ENCODE measurements around the gene PARN. TPM values are rescaled to one million over a fixed set of nuclear protein-coding genes. Genes with fewer than 3 reads are reported as not detected.
"Not testable (repeated sequence)": the region's sequence is repeated elsewhere in the genome, so short reads cannot be mapped to it uniquely, and the experiment has no call there.

Gene PARN
- total RNA-seq, 1 donor from 2014 or later, result 24.5 TPM

DNA sequence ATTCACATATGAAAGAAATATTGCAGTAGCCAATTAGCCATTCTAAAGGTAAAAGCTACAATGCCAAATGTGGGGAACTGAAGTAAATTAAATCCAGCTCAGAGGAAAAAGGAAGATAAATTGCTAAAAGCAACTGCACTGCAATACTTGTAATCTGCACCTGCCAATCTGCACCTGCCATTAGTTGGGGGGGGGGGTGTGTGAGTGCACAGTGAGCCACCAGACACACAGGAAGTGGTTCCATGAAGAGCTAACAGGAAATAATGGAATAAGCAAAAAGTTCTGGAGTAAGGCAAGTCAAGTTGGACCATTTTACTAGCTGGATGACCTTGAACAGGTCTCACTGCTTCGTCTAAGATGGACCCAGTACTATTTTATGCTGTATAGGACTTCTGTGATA, 191.8 kb downstream of the PARN start:
- Histone ChIP-seq H3K9me3 (ENCODE audit: control insufficient read depth in 3 of 3, low read length in 3 of 3) (no peaks in the 10 kb centered on the region), H3K36me3 (ENCODE audit: control insufficient read depth in 3 of 3, insufficient read depth in 3 of 3, low read length in 3 of 3) (no peaks in the 10 kb centered on the region), H3K27me3 (ENCODE audit: control insufficient read depth in 3 of 3, insufficient read depth in 3 of 3, low read length in 3 of 3) (no peaks in the 10 kb centered on the region), H3K27ac (ENCODE audit: low read depth, low read length) (no peak overlapping the region), H3K9ac (ENCODE audit: low read depth in 1 of 3, low read length in 3 of 3) (no peak overlapping the region), H3K4me1 (ENCODE audit: control insufficient read depth in 3 of 3, insufficient read depth in 3 of 3, low read length in 3 of 3) (peaks cover 20 to 32% (median 24%) of the 10 kb centered on the region in 3 donors), H3K4me3 (ENCODE audit: low read length in 3 of 3) (no peak overlapping the region)

DNA sequence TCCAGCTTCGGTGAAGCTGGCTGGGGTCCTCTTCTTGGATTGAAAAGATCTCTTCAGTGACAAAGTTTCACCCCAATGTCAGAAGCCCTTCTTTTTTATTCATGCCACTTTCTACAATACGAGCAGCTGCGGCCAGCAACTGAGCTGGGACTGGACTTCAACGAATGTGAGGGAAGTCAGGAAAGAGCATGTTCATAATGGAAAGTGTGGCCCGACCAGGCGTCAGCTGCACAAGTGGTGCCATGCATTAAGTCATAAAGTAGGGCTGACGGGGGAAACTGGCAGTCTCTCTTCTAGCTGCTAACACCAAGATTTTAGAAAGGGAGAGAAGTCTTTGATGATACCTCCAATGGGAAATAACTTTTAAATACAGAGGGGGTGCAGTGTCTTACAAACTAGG, 192.6 kb downstream of the PARN start:
- H3K4me3 ChIP-seq (ENCODE audit: low read length in 3 of 3), result peak overlapping the region in 2 of 3 donors; percentile 35 to 52
- H3K27ac ChIP-seq (ENCODE audit: low read depth, low read length), result peak overlapping the region; percentile 78
- no peaks in the 10 kb centered on the region for H3K27me3 ChIP-seq (ENCODE audit: control insufficient read depth in 3 of 3, insufficient read depth in 3 of 3, low read length in 3 of 3)

DNA sequence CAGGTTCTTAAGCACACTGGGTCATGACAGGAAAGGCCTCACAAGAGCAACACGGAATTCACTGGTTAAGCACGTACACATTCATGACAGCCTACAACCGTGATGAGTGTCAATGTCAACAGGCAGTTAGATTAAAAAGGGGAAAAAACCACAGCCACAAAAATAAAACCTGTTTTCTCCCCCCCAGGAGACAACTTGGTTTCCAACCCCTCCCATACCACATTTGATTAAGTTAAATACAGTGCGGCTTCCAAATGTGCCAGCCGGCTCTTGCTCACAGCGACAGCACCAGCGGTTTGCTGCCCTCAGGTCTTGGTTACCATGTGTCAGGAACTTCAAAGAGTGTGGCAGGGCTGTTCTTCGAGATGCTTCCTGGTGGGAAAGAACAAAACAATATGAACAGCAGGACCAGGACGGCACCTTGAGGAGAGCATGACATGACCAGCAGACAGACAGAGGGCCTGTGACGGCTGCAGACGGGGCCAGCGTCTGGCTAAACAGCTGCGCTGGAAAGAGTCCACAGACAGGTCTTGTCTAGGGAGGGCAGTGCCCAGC, 193.6 kb downstream of the PARN start:
- no peaks in the 10 kb centered on the region for H3K36me3 ChIP-seq (ENCODE audit: control insufficient read depth in 3 of 3, insufficient read depth in 3 of 3, low read length in 3 of 3)
- peaks cover 16 to 24% (median 17%) of the 10 kb centered on the region in 3 donors for H3K4me1 ChIP-seq (ENCODE audit: control insufficient read depth in 3 of 3, insufficient read depth in 3 of 3, low read length in 3 of 3)
- H3K27me3 ChIP-seq (ENCODE audit: control insufficient read depth in 3 of 3, insufficient read depth in 3 of 3, low read length in 3 of 3), result no peaks in the 10 kb centered on the region
- H3K9me3 ChIP-seq (ENCODE audit: control insufficient read depth in 3 of 3, low read length in 3 of 3), result no peaks in the 10 kb centered on the region
- peak overlapping the region; percentile 78 for H3K27ac ChIP-seq (ENCODE audit: low read depth, low read length)
- H3K4me3 ChIP-seq (ENCODE audit: low read length in 3 of 3), result peak overlapping the region; percentile 35 to 52 (median 51)
- peak overlapping the region; percentile 58 to 64 (median 61) for H3K9ac ChIP-seq (ENCODE audit: low read depth in 1 of 3, low read length in 3 of 3)

More for the DNA sequence above, 192.6 kb downstream of the PARN start:
- Histone ChIP-seq H3K9ac (ENCODE audit: low read depth in 1 of 3, low read length in 3 of 3) (peak overlapping the region; percentile 33 to 64 (median 58)), H3K36me3 (ENCODE audit: control insufficient read depth in 3 of 3, insufficient read depth in 3 of 3, low read length in 3 of 3) (no peaks in the 10 kb centered on the region), H3K4me1 (ENCODE audit: control insufficient read depth in 3 of 3, insufficient read depth in 3 of 3, low read length in 3 of 3) (peaks cover 20 to 32% (median 24%) of the 10 kb centered on the region in 3 donors), H3K9me3 (ENCODE audit: control insufficient read depth in 3 of 3, low read length in 3 of 3) (no peaks in the 10 kb centered on the region)

DNA sequence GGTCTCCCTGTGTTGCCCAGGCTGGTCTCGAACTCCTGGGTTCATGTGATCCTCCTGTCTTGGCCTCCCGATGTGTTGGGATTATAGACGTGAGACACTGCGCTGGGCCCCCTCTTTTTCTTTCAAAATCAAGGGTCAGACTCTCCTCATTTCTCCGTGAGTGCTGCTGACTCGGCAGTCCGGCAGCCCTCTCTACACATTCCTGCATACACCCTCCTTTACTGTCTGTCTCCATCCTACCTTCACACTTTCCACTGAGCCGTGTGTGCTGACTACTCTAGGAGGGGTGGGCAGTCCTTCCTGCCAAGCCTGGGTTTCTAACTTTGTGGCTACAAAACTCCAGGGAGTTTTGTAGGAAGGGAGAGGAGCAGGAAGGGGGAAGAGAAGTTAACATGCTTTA, 195.2 kb downstream of the PARN start:
- Histone ChIP-seq H3K27ac (ENCODE audit: low read depth, low read length) (no peak overlapping the region), H3K27me3 (ENCODE audit: control insufficient read depth in 3 of 3, insufficient read depth in 3 of 3, low read length in 3 of 3) (no peaks in the 10 kb centered on the region), H3K4me1 (ENCODE audit: control insufficient read depth in 3 of 3, insufficient read depth in 3 of 3, low read length in 3 of 3) (peaks cover 11 to 22% (median 13%) of the 10 kb centered on the region in 3 donors), H3K9ac (ENCODE audit: low read depth in 1 of 3, low read length in 3 of 3) (no peak overlapping the region), H3K9me3 (ENCODE audit: control insufficient read depth in 3 of 3, low read length in 3 of 3) (no peaks in the 10 kb centered on the region), H3K36me3 (ENCODE audit: control insufficient read depth in 3 of 3, insufficient read depth in 3 of 3, low read length in 3 of 3) (no peaks in the 10 kb centered on the region), H3K4me3 (ENCODE audit: low read length in 3 of 3) (no peak overlapping the region)

DNA sequence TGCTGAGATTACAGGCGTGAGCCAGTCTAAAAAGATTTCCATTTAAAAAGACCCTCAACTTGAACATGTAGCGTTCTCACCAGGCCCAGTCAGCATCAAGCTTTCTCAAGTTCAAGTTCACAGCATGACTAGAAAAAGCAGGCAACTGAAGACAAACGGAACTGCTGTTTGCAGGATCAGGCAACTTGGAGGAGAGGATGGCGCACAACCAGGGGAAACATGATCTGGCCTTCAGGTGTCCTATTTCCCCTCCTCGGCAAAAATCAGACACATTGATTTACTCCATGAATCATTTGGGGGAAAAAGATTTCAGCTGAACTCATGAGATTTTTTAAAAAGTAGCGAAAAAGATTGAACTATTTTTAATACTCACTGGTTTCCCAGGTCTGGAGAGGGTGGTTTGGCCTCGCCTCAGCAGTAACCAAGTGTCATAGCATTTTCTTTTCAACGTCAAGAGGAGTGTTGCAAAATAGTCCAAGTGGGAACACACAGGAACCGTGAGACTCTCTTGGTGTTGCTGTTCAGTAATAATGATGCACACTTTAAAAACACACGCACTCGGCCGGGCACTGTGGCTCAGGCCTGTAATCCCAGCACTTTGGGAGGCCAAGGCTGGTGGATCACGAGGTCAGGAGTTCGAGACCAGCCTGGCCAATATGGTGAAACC, 201.0 kb downstream of the PARN start:
- H3K27ac ChIP-seq (ENCODE audit: low read depth, low read length), result peak overlapping the region; percentile 20
- H3K36me3 ChIP-seq (ENCODE audit: control insufficient read depth in 3 of 3, insufficient read depth in 3 of 3, low read length in 3 of 3), result not testable (repeated sequence)

DNA sequence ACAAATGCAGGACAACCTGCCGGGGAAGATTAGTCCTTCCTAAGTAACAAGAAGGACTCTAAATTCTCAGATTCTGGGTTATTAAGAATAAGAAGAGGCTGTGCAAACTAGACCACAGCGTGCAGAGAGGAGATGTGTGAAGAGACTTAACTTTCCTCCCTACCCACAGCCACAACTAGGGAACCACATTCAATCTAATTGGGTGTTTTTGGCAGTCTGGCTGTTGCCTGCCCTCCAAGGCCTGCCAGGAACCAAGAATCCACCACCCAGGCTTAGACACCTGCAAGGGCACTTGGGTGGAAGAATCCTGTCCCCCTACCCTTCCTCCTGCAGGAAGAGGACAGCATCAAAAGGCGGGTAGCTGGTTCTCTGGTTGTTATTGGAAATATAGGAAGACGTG, 202.0 kb downstream of the PARN start:
- H3K4me3 ChIP-seq (ENCODE audit: low read length in 3 of 3), result no peak overlapping the region
- no peak overlapping the region for H3K9ac ChIP-seq (ENCODE audit: low read depth in 1 of 3, low read length in 3 of 3)
- H3K9me3 ChIP-seq (ENCODE audit: control insufficient read depth in 3 of 3, low read length in 3 of 3), result no peaks in the 10 kb centered on the region
- no peak overlapping the region for H3K27ac ChIP-seq (ENCODE audit: low read depth, low read length)
- H3K4me1 ChIP-seq (ENCODE audit: control insufficient read depth in 3 of 3, insufficient read depth in 3 of 3, low read length in 3 of 3), result peaks cover 5 to 20% (median 11%) of the 10 kb centered on the region in 3 donors
- H3K27me3 ChIP-seq (ENCODE audit: control insufficient read depth in 3 of 3, insufficient read depth in 3 of 3, low read length in 3 of 3), result no peaks in the 10 kb centered on the region
- H3K36me3 ChIP-seq (ENCODE audit: control insufficient read depth in 3 of 3, insufficient read depth in 3 of 3, low read length in 3 of 3), result no peaks in the 10 kb centered on the region

More for the DNA sequence above, 201.0 kb downstream of the PARN start:
- H3K4me1 ChIP-seq (ENCODE audit: control insufficient read depth in 3 of 3, insufficient read depth in 3 of 3, low read length in 3 of 3), result peaks cover 0 to 10% (median 6%) of the 10 kb centered on the region in 3 donors
- H3K4me3 ChIP-seq (ENCODE audit: low read length in 3 of 3); H3K9me3 ChIP-seq (ENCODE audit: control insufficient read depth in 3 of 3, low read length in 3 of 3); H3K9ac ChIP-seq (ENCODE audit: low read depth in 1 of 3, low read length in 3 of 3); H3K27me3 ChIP-seq (ENCODE audit: control insufficient read depth in 3 of 3, insufficient read depth in 3 of 3, low read length in 3 of 3): not testable (repeated sequence)

DNA sequence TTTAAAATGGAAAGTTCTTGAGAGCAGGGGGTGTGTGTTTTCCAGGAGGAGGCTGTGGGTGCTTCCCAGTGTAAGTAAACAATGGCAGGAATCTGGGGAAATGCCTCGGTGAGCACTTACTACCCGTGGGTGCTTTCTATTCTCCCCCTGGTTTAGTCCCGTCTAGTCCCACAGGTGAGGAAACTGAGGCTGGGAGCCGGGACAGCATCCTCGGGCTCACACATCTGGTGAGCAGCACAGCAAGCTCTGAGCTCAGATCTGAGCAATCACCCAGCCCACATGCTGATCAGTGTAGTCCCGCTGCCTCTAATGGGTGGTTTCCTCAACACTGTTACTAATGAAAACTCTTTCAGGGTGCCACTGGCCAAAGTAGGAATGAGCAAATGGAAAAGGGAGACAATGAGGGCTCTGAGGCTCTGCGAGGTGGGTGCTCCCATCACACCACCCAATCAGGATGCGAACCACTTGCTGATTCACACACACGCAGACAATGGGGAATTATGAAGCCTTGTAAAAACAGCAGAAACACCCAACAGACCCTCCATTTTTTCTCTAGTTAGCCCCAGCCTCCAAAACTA, 202.6 kb downstream of the PARN start:
- H3K4me3 ChIP-seq (ENCODE audit: low read length in 3 of 3), result no peak overlapping the region
- H3K27ac ChIP-seq (ENCODE audit: low read depth, low read length), result no peak overlapping the region
- H3K4me1 ChIP-seq (ENCODE audit: control insufficient read depth in 3 of 3, insufficient read depth in 3 of 3, low read length in 3 of 3), result peaks cover 5 to 25% (median 12%) of the 10 kb centered on the region in 3 donors
- no peak overlapping the region for H3K9ac ChIP-seq (ENCODE audit: low read depth in 1 of 3, low read length in 3 of 3)
- no peaks in the 10 kb centered on the region for H3K36me3 ChIP-seq (ENCODE audit: control insufficient read depth in 3 of 3, insufficient read depth in 3 of 3, low read length in 3 of 3)
- no peaks in the 10 kb centered on the region for H3K9me3 ChIP-seq (ENCODE audit: control insufficient read depth in 3 of 3, low read length in 3 of 3)
- H3K27me3 ChIP-seq (ENCODE audit: control insufficient read depth in 3 of 3, insufficient read depth in 3 of 3, low read length in 3 of 3), result no peaks in the 10 kb centered on the region

DNA sequence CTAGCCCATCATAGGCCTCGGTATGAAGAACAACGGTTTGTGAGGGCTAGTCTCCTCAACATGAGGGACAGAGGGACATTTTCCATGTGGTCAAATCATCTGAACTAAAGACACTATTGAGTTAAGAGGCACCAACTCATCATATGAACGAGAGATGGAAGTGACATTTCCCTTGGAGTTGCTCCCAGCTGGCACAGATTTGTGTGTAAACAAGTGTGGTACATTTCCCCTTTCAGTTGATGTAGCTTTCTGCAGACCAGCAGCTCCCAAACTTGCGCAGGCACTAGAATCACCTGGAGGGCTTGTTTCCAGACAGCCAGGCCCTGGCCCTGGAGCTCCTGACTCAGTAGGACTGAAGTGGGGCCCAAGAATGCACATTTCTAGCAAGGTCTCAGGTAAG, 205.5 kb downstream of the PARN start:
- Histone ChIP-seq H3K4me1 (ENCODE audit: control insufficient read depth in 3 of 3, insufficient read depth in 3 of 3, low read length in 3 of 3) (peaks cover 5 to 31% (median 18%) of the 10 kb centered on the region in 3 donors), H3K27ac (ENCODE audit: low read depth, low read length) (no peak overlapping the region), H3K9ac (ENCODE audit: low read depth in 1 of 3, low read length in 3 of 3) (peak overlapping the region in 1 of 3 donors; percentile 32)

DNA sequence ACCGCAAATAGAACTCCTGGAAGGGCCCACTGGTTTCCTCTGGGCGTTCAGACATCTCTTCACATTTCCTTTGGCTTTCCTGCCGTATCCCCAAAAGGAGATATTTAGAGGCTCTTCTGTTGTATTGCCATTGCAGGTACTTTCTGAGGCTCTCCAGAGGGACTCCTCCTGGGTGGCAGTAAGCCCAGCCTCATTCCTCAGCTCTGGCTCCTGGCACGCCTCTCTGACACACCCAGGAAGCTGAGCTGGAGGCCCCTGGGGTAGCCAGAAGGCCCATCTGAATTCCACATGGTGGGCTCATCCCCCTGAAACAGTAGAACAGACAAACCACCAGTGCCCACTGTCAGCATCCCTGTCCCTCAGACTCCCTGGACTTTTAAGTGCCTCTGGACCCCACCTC, 206.7 kb downstream of the PARN start:
- no peak overlapping the region for H3K9ac ChIP-seq (ENCODE audit: low read depth in 1 of 3, low read length in 3 of 3)
- no peaks in the 10 kb centered on the region for H3K36me3 ChIP-seq (ENCODE audit: control insufficient read depth in 3 of 3, insufficient read depth in 3 of 3, low read length in 3 of 3)
- H3K4me1 ChIP-seq (ENCODE audit: control insufficient read depth in 3 of 3, insufficient read depth in 3 of 3, low read length in 3 of 3), result peaks cover 14 to 37% (median 25%) of the 10 kb centered on the region in 3 donors
- no peaks in the 10 kb centered on the region for H3K9me3 ChIP-seq (ENCODE audit: control insufficient read depth in 3 of 3, low read length in 3 of 3)
- H3K27ac ChIP-seq (ENCODE audit: low read depth, low read length), result no peak overlapping the region
- H3K27me3 ChIP-seq (ENCODE audit: control insufficient read depth in 3 of 3, insufficient read depth in 3 of 3, low read length in 3 of 3), result no peaks in the 10 kb centered on the region
- H3K4me3 ChIP-seq (ENCODE audit: low read length in 3 of 3), result no peak overlapping the region

More for the DNA sequence above, 205.5 kb downstream of the PARN start:
- Histone ChIP-seq H3K27me3 (ENCODE audit: control insufficient read depth in 3 of 3, insufficient read depth in 3 of 3, low read length in 3 of 3) (no peaks in the 10 kb centered on the region), H3K4me3 (ENCODE audit: low read length in 3 of 3) (no peak overlapping the region), H3K36me3 (ENCODE audit: control insufficient read depth in 3 of 3, insufficient read depth in 3 of 3, low read length in 3 of 3) (no peaks in the 10 kb centered on the region), H3K9me3 (ENCODE audit: control insufficient read depth in 3 of 3, low read length in 3 of 3) (no peaks in the 10 kb centered on the region)

All from skeletal muscle tissue (tissue), 4 donors.